Measurements from ENCODE around the gene TMPRSS4. TPM values are rescaled to one million over a fixed set of nuclear protein-coding genes. Genes with fewer than 3 reads are reported as not detected.

The TMPRSS4 gene
- total RNA-seq, 1 donor from 2014 or later = not detected

DNA sequence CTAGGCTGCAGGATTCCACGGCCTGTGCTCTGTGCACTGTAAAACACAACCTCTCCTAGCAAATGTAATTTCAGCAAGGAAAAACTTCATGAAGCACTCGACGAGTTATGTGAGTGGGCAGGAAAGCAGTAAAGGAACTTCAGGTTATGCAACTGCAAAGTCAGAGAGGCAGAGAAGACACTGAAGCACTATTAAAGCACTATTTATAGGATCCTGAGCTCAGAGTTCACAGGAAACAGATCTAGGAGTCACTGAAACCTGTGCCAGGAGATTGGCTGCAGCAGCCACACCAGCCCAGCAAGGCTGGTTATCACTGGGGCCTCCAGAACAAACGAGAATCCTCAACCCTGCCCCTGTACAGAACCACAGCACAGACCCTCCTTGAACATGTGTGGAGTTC is 7.4 kb downstream of the TMPRSS4 start:
- Histone ChIP-seq H3K4me3 (ENCODE audit: insufficient read depth, low read depth, low read length) (no peak overlapping the region), H3K79me2 (ENCODE audit: insufficient read depth, low read length) (no peaks in the 10 kb centered on the region), H3K4me2 (ENCODE audit: low read length) (no peak overlapping the region), H3K27me3 (ENCODE audit: insufficient read depth, low read length) (peaks cover 4% of the 10 kb centered on the region), H3K9ac (ENCODE audit: low read length) (no peak overlapping the region), H4K20me1 (ENCODE audit: insufficient read depth, low read length) (no peaks in the 10 kb centered on the region), H3K9me3 (ENCODE audit: insufficient read depth, low read depth, low read length) (peaks cover 15% of the 10 kb centered on the region), H2AFZ (ENCODE audit: low read depth, low read length) (no peak overlapping the region), H3K27ac (ENCODE audit: low read depth, low read length) (no peak overlapping the region), H3K36me3 (ENCODE audit: insufficient read depth, low read length) (no peaks in the 10 kb centered on the region), H3K4me1 (ENCODE audit: insufficient read depth, low read length) (no peaks in the 10 kb centered on the region)
- Mint-ChIP-seq H3K27me3 (ENCODE audit: low read depth, unreplicated experiment) (peaks cover 23% of the 10 kb centered on the region), H3K4me3 (ENCODE audit: unreplicated experiment) (no peak overlapping the region), H3K36me3 (ENCODE audit: low read depth, unreplicated experiment) (peaks cover 3% of the 10 kb centered on the region), H3K4me1 (ENCODE audit: low read depth, unreplicated experiment) (peaks cover 4% of the 10 kb centered on the region), H3K27ac (ENCODE audit: unreplicated experiment) (no peak overlapping the region), H3K9me3 (ENCODE audit: unreplicated experiment) (peaks cover 45% of the 10 kb centered on the region)
- FAIRE-seq (no peak), DNase-seq (ENCODE audit: low read depth) (no peak)
- TF ChIP-seq, protein P1, sequence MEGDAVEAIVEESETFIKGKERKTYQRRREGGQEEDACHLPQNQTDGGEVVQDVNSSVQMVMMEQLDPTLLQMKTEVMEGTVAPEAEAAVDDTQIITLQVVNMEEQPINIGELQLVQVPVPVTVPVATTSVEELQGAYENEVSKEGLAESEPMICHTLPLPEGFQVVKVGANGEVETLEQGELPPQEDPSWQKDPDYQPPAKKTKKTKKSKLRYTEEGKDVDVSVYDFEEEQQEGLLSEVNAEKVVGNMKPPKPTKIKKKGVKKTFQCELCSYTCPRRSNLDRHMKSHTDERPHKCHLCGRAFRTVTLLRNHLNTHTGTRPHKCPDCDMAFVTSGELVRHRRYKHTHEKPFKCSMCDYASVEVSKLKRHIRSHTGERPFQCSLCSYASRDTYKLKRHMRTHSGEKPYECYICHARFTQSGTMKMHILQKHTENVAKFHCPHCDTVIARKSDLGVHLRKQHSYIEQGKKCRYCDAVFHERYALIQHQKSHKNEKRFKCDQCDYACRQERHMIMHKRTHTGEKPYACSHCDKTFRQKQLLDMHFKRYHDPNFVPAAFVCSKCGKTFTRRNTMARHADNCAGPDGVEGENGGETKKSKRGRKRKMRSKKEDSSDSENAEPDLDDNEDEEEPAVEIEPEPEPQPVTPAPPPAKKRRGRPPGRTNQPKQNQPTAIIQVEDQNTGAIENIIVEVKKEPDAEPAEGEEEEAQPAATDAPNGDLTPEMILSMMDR (IDR thresholded peaks at IDR 0.05; ENCODE audit: insufficient read depth, low read depth, low read length) = no peak
- no peak for TF ChIP-seq EZH2 (IDR thresholded peaks at IDR 0.05; ENCODE audit: insufficient read depth, low read length)

DNA sequence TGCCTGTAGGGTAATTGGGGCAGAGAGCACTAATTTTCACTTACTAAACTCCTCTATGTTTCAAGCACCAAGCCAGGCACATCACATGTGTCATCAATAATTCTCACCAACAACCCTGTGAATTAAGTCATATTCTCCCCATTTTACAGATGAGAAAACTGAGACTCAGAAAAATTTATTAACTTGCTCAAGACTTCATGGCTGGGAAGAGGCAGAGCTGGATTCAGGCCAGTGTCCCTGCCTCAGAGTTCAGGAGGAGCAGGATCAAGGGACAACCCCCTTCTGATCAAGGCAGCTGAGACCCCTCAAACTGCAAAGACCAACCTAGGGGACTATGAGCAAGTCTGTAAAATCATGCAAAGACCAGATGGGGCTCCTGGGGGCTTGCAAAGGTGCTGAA is 7.8 kb downstream of the TMPRSS4 start:
- Mint-ChIP-seq H3K4me1 (ENCODE audit: low read depth, unreplicated experiment) (peaks cover 4% of the 10 kb centered on the region), H3K36me3 (ENCODE audit: low read depth, unreplicated experiment) (peaks cover 3% of the 10 kb centered on the region), H3K27me3 (ENCODE audit: low read depth, unreplicated experiment) (peaks cover 23% of the 10 kb centered on the region), H3K9me3 (ENCODE audit: unreplicated experiment) (peaks cover 49% of the 10 kb centered on the region), H3K4me3 (ENCODE audit: unreplicated experiment) (no peak overlapping the region), H3K27ac (ENCODE audit: unreplicated experiment) (no peak overlapping the region)
- Histone ChIP-seq H2AFZ (ENCODE audit: low read depth, low read length) (no peak overlapping the region), H3K36me3 (ENCODE audit: insufficient read depth, low read length) (no peaks in the 10 kb centered on the region), H3K27me3 (ENCODE audit: insufficient read depth, low read length) (peaks cover 4% of the 10 kb centered on the region), H3K4me3 (ENCODE audit: insufficient read depth, low read depth, low read length) (no peak overlapping the region), H3K9me3 (ENCODE audit: insufficient read depth, low read depth, low read length) (peaks cover 15% of the 10 kb centered on the region), H3K27ac (ENCODE audit: low read depth, low read length) (no peak overlapping the region), H3K4me2 (ENCODE audit: low read length) (no peak overlapping the region), H3K79me2 (ENCODE audit: insufficient read depth, low read length) (no peaks in the 10 kb centered on the region), H3K9ac (ENCODE audit: low read length) (no peak overlapping the region), H3K4me1 (ENCODE audit: insufficient read depth, low read length) (no peaks in the 10 kb centered on the region), H4K20me1 (ENCODE audit: insufficient read depth, low read length) (no peaks in the 10 kb centered on the region)
- no peak for FAIRE-seq
- TF ChIP-seq, protein P1 (IDR thresholded peaks at IDR 0.05; ENCODE audit: insufficient read depth, low read depth, low read length) = no peak
- TF ChIP-seq EZH2 (IDR thresholded peaks at IDR 0.05; ENCODE audit: insufficient read depth, low read length) = no peak
- no peak for DNase-seq (ENCODE audit: low read depth)

DNA sequence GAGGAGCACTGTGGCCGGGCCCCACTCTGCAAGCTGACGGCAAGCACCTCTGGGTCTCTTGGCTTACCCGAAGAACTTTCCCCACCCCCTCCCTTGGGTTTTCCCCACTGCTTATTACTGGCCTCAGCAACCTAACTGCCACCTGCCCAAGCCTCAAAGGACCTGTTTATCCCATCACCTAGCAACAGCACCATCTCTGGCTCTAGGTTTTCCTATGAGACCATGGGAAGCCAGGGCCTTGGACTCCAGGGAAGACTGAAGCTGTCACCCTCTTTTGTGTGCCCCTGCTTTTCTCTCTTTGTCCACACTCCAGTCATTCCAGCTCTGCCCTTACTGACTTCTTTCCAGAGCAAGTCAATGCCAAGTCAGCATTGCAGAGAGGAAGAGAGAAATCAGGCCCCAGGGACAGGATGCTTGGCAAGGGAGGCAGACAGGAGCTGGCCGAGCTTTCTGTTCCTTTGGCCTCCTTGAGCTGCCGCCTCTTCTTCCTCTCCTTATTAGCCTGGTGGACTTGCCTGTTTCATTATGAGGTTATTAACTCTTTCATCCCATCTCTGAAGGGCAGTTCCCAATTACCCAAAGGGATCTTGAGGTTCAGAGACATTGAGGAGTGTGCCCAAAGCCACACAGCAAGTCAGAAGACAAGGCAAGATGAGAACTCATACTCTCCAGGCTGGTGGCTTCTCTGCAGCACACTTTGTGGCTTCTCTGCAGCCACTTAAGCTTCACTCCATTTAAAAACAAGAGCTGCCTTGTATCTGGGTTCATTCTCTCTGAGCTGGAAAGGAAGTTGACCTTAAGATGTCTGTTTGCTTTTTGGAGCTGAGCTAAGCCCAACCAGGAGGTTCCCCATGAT is 10.3 kb downstream of the TMPRSS4 start, which contains the start of gene SMIM35:
Gene SMIM35 (minus strand): TSS at position 51 of the 856 bp plus-strand sequence. CDS start 206 bp downstream, outside the sequence.
- H3K4me2 ChIP-seq (ENCODE audit: low read length) = no peak within 1 kb of the TSS
- H3K27me3 ChIP-seq (ENCODE audit: insufficient read depth, low read length) = peaks cover 2% of the 10 kb centered on the region
- peaks cover 10% of the 10 kb centered on the region for H3K27me3 Mint-ChIP-seq (ENCODE audit: low read depth, unreplicated experiment)
- no peak within 1 kb of the TSS for H3K9ac ChIP-seq (ENCODE audit: low read length)
- no peak within 1 kb of the TSS for H3K27ac ChIP-seq (ENCODE audit: low read depth, low read length)
- H3K9me3 ChIP-seq (ENCODE audit: insufficient read depth, low read depth, low read length) = peaks cover 15% of the 10 kb centered on the region
- H2AFZ ChIP-seq (ENCODE audit: low read depth, low read length) = no peak within 1 kb of the TSS
- peaks cover 4% of the 10 kb centered on the region for H3K4me1 Mint-ChIP-seq (ENCODE audit: low read depth, unreplicated experiment)
- H3K36me3 Mint-ChIP-seq (ENCODE audit: low read depth, unreplicated experiment) = peaks cover 3% of the 10 kb centered on the region
- DNase-seq (ENCODE audit: low read depth) (no peak), FAIRE-seq (no peak)
- no peak within 1 kb of the TSS for H3K4me3 ChIP-seq (ENCODE audit: insufficient read depth, low read depth, low read length)
- H4K20me1 ChIP-seq (ENCODE audit: insufficient read depth, low read length) = no peaks in the 10 kb centered on the region
- H3K4me1 ChIP-seq (ENCODE audit: insufficient read depth, low read length) = no peaks in the 10 kb centered on the region
- H3K27ac Mint-ChIP-seq (ENCODE audit: unreplicated experiment) = no peak within 1 kb of the TSS
- no peak within 1 kb of the TSS for H3K4me3 Mint-ChIP-seq (ENCODE audit: unreplicated experiment)
- H3K36me3 ChIP-seq (ENCODE audit: insufficient read depth, low read length) = no peaks in the 10 kb centered on the region
- H3K9me3 Mint-ChIP-seq (ENCODE audit: unreplicated experiment) = peaks cover 54% of the 10 kb centered on the region
- no peak for TF ChIP-seq EZH2 (IDR thresholded peaks at IDR 0.05; ENCODE audit: insufficient read depth, low read length)
- TF ChIP-seq, protein P1 (IDR thresholded peaks at IDR 0.05; ENCODE audit: insufficient read depth, low read depth, low read length) = no peak
- no peaks in the 10 kb centered on the region for H3K79me2 ChIP-seq (ENCODE audit: insufficient read depth, low read length)

All from astrocyte (in vitro differentiated cells and primary cell).